HUES48 (cell line): Measurements from ENCODE around the gene DYRK3.
A peak's percentile ranks its signal among the peaks of the same experiment; 100 is the strongest.
"Not testable (repeated sequence)": the region's sequence is repeated elsewhere in the genome, so short reads cannot be mapped to it uniquely, and the experiment has no call there.

Experiments
- H3K27ac ChIP-seq: one replicate; pipeline ENCODE4 v1.7.0; 2013; ENCODE audit warnings: low read depth, low read length, inconsistent platforms
- H3K27me3 ChIP-seq: 2 replicates; pipeline ENCODE4 v1.6.1; 2013; ENCODE audit warnings: mild to moderate bottlenecking, low read length; ENCODE audit not compliant: control insufficient read depth, insufficient read depth
- H3K36me3 ChIP-seq: 2 replicates; pipeline ENCODE4 v1.6.1; 2013; ENCODE audit warnings: low read length; ENCODE audit not compliant: control insufficient read depth, insufficient read depth
- H3K4me1 ChIP-seq: 2 replicates; pipeline ENCODE4 v1.6.1; 2013; ENCODE audit warnings: mild to moderate bottlenecking, low read length; ENCODE audit not compliant: control insufficient read depth, insufficient read depth
- H3K4me3 ChIP-seq: 2 replicates; pipeline ENCODE4 v1.5.1; 2013; ENCODE audit warnings: mild to moderate bottlenecking, low read depth, low read length
- H3K9ac ChIP-seq: 2 replicates; pipeline ENCODE4 v1.6.1; 2013; ENCODE audit warnings: mild to moderate bottlenecking, low read depth, low read length, moderate library complexity
- H3K9me3 ChIP-seq: 2 replicates; pipeline ENCODE4 v1.6.1; 2013; ENCODE audit warnings: low read length; ENCODE audit not compliant: control insufficient read depth, insufficient read depth

The DYRK3 gene

GRCh38 chr1:206631085-206631509 is 4.2 kb upstream of the DYRK3 start:
- Histone ChIP-seq H3K4me3 (no peak overlapping the region), H3K9me3 (no peaks in the 10 kb centered on the region), H3K27ac (no peak overlapping the region)

GRCh38 chr1:206633708-206634121 is 1.6 kb upstream of the DYRK3 start:
- Histone ChIP-seq H3K27ac (no peak overlapping the region), H3K9ac (no peak overlapping the region), H3K36me3 (no peaks in the 10 kb centered on the region), H3K4me1 (peaks cover 27% of the 10 kb centered on the region), H3K27me3 (peaks cover 19% of the 10 kb centered on the region), H3K4me3 (no peak overlapping the region), H3K9me3 (no peaks in the 10 kb centered on the region)

More at GRCh38 chr1:206631085-206631509, 4.2 kb upstream of the DYRK3 start:
- Histone ChIP-seq H3K4me1 (peaks cover 20% of the 10 kb centered on the region), H3K36me3 (no peaks in the 10 kb centered on the region), H3K9ac (no peak overlapping the region), H3K27me3 (peaks cover 10% of the 10 kb centered on the region)

DNA sequence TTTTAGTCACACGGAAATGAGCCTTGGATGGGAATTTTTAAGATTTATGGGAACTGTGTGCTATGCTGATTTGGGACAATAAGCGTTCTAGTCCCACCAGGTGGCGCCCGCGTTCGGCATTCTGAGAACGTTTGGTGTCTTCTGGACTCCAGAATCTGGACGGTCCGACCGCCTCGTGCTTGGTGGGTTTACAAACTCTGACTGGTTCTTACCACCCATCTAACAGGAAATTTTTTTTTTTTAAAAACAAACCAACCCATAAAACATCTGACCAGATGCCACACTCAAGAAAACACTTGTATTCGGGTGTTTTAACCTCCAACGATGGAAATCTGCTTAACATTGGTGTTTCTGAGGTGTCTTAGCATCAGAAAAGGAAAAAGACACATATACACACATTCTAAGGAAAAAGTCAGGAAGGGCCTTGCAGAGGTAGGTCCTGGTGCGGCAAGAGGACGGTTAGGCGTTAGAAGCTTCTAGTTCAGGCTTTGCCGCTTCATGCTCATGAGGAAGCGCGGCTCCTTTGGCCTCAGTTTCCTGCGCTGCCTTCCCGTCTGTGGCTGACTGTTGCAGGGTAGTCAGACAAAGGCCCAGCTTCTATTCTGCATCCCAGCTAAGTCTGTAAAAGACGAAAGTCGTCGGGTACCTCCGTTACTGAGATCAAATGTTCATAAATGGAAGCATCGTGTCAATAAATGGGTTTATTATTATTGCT is 814 bp upstream of the DYRK3 start:
- H3K36me3 ChIP-seq = no peaks in the 10 kb centered on the region
- no peaks in the 10 kb centered on the region for H3K9me3 ChIP-seq
- peaks cover 19% of the 10 kb centered on the region for H3K27me3 ChIP-seq
- H3K27ac ChIP-seq = peak overlapping the region; percentile 58
- H3K9ac ChIP-seq = peak overlapping the region; percentile 20; the same call in 1 of the 2 replicates
- H3K4me1 ChIP-seq = peaks cover 27% of the 10 kb centered on the region
- H3K4me3 ChIP-seq = peak overlapping the region; percentile 85

- H3K36me3 ChIP-seq = no peaks in the 10 kb centered on the region
- no peak overlapping the region for H3K9ac ChIP-seq
- no peaks in the 10 kb centered on the region for H3K9me3 ChIP-seq
- H3K27ac ChIP-seq = no peak overlapping the region
- peaks cover 27% of the 10 kb centered on the region for H3K4me1 ChIP-seq
- H3K27me3 ChIP-seq = peaks cover 19% of the 10 kb centered on the region
- peak overlapping the region; percentile 85 for H3K4me3 ChIP-seq
Observed at GRCh38 chr1:206635978-206636345, 626 bp downstream of the DYRK3 start.

GRCh38 chr1:206636671-206637070 is 1.3 kb downstream of the DYRK3 start:
- Histone ChIP-seq H3K4me3 (peak overlapping the region; percentile 85; the same call in 1 of the 2 replicates), H3K27ac (no peak overlapping the region), H3K27me3 (peaks cover 19% of the 10 kb centered on the region), H3K9me3 (no peaks in the 10 kb centered on the region), H3K4me1 (peaks cover 25% of the 10 kb centered on the region), H3K36me3 (no peaks in the 10 kb centered on the region), H3K9ac (no peak overlapping the region)

DNA sequence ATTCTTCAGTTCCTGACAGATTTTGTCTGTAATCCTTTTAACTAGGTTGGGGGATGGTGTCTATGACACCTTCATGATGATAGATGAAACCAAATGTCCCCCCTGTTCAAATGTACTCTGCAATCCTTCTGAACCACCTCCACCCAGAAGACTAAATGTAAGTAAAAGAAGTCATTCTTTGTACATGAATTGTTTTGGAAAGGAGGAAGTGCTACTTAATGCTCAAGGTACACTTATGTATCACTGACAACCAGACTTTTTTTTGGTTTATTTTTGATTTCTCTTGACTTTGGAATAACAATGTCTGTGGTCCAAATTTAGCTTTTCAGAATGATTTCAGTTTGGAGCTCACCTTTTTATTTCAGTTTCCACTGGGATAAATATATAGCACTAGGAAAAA is 2.3 kb downstream of the DYRK3 start:
- no peak overlapping the region for H3K27ac ChIP-seq
- no peak overlapping the region for H3K4me3 ChIP-seq
- H3K4me1 ChIP-seq = peaks cover 25% of the 10 kb centered on the region
- no peaks in the 10 kb centered on the region for H3K36me3 ChIP-seq
- H3K9ac ChIP-seq = no peak overlapping the region
- no peaks in the 10 kb centered on the region for H3K9me3 ChIP-seq
- peaks cover 18% of the 10 kb centered on the region for H3K27me3 ChIP-seq

DNA sequence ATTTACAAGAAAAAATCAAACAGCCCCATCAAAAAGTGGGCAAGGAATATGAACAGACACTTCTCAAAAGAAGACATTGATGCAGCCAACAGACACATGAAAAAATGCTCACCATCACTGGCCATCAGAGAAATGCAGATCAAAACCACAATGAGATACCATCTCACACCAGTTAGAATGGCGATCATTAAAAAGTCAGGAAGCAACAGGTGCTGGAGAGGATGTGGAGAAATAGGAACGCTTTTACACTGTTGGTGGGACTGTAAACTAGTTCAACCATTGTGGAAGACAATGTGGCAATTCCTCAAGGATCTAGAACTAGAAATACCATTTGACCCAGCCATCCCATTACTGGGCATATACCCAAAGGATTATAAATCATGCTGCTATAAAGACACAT is 6.7 kb downstream of the DYRK3 start:
- H3K4me1 ChIP-seq, H3K36me3 ChIP-seq: not testable (repeated sequence)

GRCh38 chr1:206643118-206643698 is 7.9 kb downstream of the DYRK3 start:
- no peak overlapping the region for H3K9ac ChIP-seq
- no peaks in the 10 kb centered on the region for H3K27me3 ChIP-seq
- H3K27ac ChIP-seq = no peak overlapping the region
- peaks cover 7% of the 10 kb centered on the region; the same call in 1 of the 2 replicates for H3K4me1 ChIP-seq
- peaks cover 8% of the 10 kb centered on the region for H3K36me3 ChIP-seq
- no peaks in the 10 kb centered on the region for H3K9me3 ChIP-seq
- no peak overlapping the region for H3K4me3 ChIP-seq

More for the DNA sequence above, 6.7 kb downstream of the DYRK3 start:
- H3K9ac ChIP-seq, H3K4me3 ChIP-seq, H3K9me3 ChIP-seq, H3K27me3 ChIP-seq, H3K27ac ChIP-seq: not testable (repeated sequence)

DNA sequence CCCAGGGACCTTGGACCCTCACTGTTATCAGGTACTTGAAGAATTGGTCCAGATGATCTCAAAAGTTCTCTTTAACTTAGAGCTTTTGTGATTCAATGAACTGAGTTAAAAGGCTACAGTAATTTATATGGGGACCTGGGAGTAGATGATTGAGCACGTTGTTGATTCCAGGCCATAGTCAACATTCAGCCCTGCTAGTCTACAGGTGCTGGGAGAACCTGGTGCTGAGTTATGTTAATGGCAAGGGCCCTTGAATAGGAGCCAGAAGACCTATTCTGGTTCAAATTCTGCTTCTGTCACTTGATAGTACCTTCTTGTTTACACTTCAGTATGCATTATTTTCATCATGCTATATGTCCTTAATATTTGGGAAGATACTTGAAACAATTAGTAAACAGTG is 11.2 kb downstream of the DYRK3 start:
- Histone ChIP-seq H3K27ac (no peak overlapping the region), H3K9ac (no peak overlapping the region), H3K4me3 (no peak overlapping the region), H3K4me1 (peaks cover 7% of the 10 kb centered on the region; the same call in 1 of the 2 replicates), H3K9me3 (no peaks in the 10 kb centered on the region), H3K36me3 (peaks cover 10% of the 10 kb centered on the region), H3K27me3 (no peaks in the 10 kb centered on the region)

DNA sequence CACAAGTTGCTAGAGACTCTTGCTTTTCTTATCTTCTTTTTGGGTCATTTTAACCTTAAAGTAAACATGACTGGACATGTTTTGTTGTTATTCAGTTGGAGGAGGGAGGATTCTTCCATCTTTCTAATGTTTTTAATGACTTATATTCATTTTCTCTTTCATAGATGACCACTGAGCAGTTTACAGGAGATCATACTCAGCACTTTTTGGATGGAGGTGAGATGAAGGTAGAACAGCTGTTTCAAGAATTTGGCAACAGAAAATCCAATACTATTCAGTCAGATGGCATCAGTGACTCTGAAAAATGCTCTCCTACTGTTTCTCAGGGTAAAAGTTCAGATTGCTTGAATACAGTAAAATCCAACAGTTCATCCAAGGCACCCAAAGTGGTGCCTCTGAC is 11.9 kb downstream of the DYRK3 start:
- no peak overlapping the region for H3K27ac ChIP-seq
- no peaks in the 10 kb centered on the region for H3K27me3 ChIP-seq
- H3K9ac ChIP-seq = no peak overlapping the region
- H3K4me1 ChIP-seq = peaks cover 7% of the 10 kb centered on the region; the same call in 1 of the 2 replicates
- no peaks in the 10 kb centered on the region for H3K9me3 ChIP-seq
- H3K36me3 ChIP-seq = peaks cover 10% of the 10 kb centered on the region
- no peak overlapping the region for H3K4me3 ChIP-seq

GRCh38 chr1:206649261-206649921 is 14.1 kb downstream of the DYRK3 start:
- Histone ChIP-seq H3K9ac (no peak overlapping the region), H3K9me3 (no peaks in the 10 kb centered on the region), H3K4me1 (peaks cover 7% of the 10 kb centered on the region; the same call in 1 of the 2 replicates), H3K4me3 (no peak overlapping the region), H3K27ac (no peak overlapping the region), H3K27me3 (no peaks in the 10 kb centered on the region), H3K36me3 (peaks cover 10% of the 10 kb centered on the region)
